Neural cell (in vitro differentiated cells): Measurements from ENCODE around the gene AIFM1.

Experiments used
- CTCF ChIP-seq: fragments of 450-650 bp; IDR thresholded peaks from 2 replicates; pipeline ENCODE4 v1.5.1; 2014; ENCODE audit warnings: antibody characterized with exemption, mild to moderate bottlenecking, moderate library complexity; ENCODE audit not compliant: poor library complexity, severe bottlenecking
- EZH2 ChIP-seq: fragments of 200-600, 300-800 bp; shearing (Covaris generic), sonication (generic); IDR thresholded peaks from 2 replicates; pipeline ENCODE4 v1.6.1; 2014; ENCODE audit warnings: antibody characterized with exemption, low read length, borderline replicate concordance, mild to moderate bottlenecking; ENCODE audit not compliant: insufficient read depth, poor library complexity, severe bottlenecking

GRCh38 chrX:130155564-130155963 lies 10.1 kb downstream of the AIFM1 start:
- TF ChIP-seq CTCF (no peak), EZH2 (no peak)
